Medulla oblongata (tissue), 1 donor: ENCODE measurements around the gene NPTX1.

Experiments
- DNase-seq: peaks from one replicate; pipeline ENCODE4 v3.0.0-alpha.2; 2015; ENCODE audit errors: extremely low spot score

The NPTX1 gene

DNA sequence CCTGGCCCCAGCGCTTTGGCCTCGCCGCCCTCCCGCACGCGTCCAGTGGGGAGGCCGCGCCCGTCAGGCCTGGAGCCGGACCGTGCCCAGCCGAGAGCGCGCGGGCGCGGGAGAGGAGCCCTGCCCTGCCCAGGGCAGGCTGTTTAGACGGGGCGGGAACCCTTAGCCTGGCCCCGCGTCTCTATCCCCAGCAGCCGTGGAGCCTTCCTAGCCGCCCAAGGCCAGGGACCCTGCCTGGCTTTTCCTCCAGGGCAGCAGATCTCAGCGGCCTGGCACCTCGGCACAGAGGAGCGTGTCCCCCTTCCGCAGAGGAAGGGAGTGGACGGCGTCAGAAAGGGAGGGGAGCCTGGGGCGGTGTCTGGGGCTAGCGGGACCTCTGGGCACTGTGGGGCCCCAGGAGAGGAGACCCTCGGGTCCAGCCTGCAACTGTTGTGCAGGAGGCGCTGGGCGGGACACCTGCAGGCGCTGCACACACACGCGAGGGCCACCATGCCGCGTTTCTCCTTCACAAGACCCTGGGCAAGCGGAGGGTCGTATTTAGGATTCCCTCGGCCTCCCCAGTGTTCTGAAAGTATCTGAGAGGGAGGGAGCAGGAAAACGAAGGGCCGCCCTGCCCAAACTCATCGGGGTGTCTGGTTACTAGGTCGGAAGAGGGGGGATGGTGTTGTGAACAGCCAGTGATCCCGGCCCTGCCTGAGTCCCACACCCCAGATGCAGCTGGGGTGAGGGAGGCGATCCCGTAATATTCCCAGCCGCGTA is 2.3 kb upstream of the NPTX1 start:
- no peak for DNase-seq

DNA sequence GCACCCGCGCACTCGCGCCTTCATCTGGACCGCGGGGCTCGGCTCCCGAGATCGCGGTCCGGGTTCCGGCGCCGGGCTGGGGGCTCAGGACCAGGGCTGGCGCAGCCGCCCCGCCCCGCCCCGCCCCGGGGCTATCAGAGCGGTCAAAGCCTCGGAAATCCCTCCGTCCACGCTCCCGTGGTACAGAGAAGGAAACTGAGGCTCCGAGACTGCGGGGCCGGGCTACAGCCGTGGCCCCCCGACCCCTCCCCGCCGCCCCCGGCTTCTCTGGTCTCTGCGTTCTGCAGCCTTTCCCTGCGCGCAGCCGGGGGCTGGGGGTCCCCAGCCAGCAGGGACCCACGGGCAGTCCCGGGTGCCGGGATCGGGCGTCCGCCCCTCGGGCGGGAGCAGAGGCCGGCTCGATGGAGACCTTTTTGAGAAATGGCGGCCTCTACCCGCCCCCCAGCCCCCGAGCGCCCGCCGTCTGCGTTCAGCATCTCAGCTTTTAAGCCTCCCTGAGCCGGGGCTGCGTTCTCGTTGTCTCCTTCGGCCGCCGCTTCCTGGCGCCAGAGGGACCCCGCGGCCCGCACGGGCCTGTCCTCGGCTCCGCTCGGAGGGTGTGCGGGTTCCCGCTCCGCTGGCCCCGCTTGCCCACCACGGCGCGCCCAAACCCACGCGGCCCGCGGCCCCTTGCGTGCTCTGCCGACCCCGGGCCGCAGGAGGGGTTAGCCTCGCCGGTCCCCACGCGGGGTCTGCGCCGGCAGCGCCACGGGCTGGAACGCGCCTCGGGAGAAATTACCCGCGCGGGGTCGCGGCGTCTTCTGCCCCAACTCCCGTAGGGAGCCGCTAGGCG is 1.5 kb upstream of the NPTX1 start:
- DNase-seq = peak; percentile 26

DNA sequence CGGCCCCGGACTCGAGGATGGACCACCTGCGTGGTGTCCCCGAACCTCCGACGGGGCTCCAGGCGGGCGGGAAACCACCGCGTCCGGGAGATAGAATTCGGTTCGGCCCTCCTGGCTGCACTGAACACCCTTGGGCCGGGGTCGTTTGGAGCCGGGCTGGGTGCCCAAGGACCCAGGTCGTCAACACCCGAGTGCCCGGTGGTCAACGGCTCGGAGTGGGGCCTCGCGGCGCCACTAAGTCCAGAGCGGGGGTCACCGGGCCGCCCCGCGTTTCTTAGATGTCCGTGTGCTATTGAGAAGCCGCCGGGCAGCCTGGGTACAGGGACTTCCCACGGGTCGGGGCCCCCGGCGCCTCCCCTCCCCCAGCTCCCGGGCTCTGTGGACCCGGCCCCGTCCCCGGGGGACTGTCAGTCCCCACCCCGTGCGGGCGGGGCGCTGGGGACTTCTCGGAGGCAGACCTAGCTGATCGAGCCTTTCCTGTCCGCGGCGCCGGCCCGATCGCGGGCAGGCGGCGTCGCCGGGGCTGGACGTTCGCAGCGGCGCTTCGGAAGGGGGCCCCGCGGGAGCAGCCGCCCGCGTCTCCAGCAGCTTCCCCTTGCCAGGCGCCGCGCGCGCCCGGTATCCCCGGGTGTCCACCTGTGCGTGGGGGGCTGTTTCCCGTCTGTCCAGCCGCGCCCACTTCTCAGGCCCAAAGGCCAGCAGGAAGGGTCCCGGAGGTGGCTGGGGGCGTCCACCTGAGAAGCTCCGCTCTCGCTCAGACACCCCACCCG is 655 bp upstream of the NPTX1 start:
- DNase-seq = no peak

DNA sequence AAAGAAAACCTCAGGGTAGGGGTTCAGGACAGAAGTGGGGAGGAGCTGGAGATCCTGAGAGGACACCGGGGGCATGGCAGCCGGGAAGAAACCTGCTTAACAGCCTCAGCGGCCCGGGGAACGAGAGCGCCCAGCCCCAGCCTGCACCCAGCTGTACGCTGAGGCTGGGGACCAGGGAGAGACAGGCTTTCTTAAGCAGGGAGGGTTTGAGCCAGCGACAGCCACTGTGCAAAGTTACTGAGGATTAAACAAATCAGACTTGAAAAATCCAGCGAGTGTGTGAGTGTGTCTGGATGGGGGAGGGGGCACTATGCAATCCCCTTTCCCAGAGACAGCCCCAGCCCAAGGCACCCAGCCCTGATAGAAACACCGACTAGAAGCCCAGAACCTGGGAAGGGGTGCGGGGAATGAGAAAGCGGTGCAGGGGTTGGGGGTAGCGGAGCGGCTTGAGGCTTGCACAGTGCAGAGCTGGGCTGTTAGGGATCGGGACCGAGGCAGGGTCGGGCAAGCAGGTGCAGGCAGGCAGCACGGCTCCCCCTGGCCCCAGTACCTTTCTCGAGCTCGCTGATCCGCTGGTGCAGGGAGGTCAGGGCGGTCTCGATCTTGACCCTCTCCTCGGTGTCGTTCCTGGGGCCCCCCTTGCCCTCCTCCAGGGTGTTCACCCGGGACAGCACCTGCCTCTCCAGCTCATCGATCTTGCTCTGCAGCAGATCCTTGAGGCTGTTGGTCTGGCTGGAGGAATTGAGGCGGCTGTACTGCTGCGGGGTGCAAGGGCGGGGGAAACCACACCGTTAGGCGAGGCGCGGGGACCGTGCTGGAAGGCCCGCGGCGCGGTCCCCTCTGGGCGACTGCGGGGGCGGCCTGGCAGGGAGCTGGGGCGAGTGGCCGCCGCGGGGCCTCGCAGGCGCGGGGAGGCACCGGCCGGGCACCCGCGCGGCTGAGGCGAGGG is 1.2 kb downstream of the NPTX1 start:
- no peak for DNase-seq

DNA sequence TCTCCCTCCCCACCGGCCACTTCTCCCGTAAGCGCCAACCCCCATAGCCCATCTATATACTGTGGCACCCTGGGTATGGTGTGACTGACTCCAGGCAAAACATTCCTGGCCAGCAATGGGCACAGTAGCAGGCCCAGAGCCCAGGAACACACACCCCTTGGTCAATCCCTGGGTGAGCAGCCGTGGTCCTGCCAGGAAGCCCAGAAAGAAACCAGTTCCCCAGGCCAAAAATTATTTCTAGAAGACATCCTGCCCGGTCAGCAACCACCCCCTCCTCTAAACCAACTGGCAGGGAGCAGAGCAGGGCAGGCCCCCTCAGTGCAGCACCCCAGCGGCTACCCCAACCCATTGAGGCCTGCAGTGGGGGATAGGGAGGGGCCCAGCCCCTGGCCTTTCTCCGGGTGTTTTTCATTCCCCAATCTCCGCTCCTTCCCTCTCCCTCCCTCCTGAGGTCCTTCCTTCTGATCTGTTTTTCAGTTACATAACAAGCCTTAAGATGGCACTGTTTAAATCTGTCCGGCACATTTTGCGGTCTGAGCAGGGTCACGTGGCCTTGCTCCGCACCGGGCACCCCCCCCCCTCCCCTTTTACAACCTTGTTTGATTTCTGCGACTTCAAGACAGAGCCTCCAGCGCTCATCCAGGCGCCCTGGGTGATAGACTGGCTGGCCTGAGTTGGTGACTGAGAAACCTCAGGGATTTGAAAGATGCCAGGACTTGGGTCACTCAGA is 2.0 kb downstream of the NPTX1 start:
- DNase-seq = peak; percentile 12

DNA sequence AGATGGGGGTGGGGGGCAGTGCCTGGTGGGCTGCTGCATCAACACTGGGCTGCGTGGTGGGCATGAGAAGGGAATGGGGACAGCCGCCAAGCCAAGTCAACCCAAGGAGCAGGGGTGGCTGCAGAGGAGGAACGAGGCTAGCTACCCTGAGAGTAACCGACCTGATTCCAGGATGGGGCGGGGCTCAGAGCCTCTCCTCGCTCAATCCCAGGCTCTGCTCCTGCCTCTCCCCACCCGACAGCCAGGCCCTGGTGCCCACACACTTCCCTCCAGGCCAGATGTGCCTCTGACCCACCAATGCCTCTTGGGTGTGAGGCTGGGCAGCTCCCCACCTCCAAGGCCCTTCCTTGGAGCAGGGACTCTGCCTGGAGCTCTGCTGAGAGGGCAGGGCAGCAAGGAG is 2.7 kb downstream of the NPTX1 start:
- DNase-seq = no peak

DNA sequence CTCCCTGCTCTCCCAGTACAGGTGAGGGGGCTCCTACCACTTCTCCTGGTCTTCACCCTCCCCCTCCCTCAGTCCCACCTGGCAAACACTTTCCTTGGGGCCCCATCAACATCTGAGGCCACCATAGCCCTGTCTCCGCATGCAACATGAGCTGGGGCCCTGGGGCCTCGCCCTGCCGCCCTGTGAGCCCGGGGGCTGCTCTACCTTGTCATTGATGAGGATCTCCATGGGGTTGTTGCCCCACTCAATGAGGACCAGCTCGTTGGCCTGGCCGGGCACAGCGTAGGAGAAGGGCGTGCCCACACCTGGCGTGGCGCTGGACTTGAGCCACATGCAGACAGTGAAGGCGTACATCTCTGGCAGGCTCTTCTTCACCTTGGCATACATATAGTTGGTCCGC is 3.4 kb downstream of the NPTX1 start:
- no peak for DNase-seq

DNA sequence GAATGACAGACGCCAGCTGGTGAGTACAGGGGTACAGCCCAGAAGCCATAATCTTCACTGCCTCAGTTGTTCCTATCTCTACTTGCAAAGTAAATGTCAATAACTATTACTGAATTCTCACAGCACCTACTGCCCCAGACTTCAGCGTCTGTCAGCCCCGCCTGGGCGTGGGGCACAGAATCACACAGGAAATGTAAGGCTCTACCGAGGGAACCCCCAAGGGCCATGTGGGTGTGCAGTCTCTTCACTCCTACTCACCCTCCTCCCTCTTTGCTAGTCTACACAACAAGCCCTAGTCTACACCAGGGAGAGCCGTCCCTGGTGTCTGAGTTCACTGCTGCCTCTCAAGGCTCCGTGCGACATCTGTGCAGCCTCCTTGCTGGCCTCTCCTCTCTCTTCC is 4.5 kb downstream of the NPTX1 start:
- DNase-seq = no peak

DNA sequence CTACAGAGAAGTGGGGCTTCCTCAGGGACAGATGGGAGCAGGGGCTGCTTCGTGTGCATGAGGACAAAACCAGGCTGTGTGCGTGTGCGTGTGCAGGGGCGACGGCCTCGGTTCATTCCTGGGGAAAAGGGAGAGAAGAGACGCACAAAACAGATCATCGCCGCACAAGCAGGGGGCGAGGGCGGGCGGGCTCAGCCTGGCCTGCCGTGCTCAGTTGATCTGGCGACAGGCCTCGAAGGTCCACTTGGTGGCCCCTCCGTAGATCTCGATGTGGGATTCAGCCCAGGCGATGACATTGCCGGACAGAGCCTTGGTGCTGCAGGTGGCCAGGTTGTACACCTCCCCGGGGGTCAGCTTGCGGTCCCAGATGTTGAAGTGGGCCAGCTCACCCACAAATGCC is 5.8 kb downstream of the NPTX1 start:
- DNase-seq = no peak

DNA sequence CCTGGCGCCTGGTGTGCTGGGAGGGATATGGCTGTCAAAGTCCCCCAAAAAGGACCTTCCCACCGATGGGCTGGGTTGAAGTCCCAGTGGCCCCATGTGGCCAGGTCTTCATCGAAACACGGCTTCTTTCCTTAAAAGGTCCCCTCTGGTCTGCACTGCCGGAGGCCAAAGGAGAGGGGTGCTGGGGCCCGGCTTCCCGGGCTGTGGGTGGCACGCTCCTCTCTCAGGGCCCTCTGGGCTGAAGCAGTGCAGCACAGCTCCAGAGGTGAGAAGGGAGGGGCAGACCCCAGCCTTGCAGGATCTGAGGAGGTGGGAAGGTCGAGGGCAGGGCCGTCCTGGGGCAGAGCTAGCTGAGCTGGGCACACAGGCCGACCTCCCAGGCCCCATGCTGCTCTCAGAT is 6.7 kb downstream of the NPTX1 start:
- no peak for DNase-seq

DNA sequence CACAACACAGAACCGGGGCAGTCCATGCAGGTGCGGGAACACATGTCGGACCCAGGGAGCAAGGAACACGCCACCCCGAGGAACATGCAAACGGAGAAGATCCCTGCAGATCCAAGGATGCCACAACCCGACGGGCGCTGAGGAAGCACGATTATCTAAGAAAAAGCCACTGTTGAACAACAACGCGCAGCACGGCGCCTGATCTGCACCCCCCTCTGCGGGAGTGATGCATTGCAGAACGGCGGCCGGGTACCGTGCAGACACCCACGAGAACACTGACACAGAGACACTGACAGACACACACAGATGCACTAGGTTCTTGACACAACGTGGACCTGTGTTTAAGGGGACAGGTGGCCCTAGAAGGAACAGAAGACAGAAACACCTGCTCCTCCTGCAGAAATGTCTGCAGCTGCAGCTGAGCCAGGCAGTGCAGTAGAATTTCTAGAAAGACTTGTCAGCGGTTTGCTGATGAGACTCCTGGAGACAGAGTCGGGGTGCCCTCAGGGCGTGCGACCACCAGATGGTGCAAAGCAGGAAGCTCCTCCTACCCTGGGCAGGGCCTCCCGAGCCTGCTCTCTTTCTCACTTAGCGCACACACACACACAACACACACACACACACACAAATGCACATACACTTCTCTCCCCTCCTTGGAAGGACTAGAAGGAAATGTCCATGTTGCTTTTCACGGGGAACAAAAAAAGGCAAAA is 7.5 kb downstream of the NPTX1 start:
- no peak for DNase-seq

DNA sequence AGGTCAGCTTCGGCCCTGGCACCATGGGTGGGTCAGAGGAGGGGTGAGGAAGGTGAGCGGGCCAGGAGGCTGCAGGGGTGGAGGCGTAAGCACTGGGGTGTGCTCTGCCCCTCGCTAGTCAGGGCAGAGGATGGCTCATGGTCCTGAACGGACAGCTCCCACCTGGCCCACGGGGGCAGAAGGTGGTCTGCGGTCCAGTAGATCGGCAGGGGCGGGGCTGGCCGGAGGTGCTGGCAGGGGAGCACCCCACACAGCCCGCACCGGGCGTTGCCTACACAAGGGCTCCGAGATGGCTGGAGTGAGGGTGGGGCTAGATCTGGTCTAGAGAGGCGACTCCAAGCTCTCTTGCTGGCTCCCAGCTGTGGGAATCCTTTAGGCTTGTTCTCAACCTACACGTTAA is 8.2 kb downstream of the NPTX1 start:
- no peak for DNase-seq

DNA sequence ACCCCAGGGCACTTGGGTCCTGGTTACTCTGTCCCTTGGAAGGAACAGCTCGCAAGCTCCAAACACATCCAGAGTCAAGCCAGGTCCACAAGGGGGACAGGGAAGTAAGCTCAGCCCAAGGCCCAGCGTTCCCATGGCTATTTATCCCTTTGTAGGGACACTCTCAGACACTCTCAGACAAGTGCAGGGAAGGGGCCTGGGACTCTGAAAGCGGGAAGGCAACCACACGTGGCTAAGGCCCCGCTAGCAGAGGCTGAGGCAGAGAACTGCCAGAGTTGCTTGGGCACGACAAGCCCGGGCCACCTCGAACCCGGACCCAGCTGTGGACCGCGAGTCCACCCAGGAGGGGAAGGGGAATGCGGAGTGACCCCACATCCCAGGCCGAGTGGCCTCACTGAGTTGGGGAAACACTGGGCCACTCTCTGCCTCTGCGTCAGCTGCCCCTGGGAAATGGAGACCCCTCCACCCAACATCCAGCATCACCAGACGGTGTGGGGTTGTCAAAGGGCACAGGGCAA is 10.2 kb downstream of the NPTX1 start:
- no peak for DNase-seq

DNA sequence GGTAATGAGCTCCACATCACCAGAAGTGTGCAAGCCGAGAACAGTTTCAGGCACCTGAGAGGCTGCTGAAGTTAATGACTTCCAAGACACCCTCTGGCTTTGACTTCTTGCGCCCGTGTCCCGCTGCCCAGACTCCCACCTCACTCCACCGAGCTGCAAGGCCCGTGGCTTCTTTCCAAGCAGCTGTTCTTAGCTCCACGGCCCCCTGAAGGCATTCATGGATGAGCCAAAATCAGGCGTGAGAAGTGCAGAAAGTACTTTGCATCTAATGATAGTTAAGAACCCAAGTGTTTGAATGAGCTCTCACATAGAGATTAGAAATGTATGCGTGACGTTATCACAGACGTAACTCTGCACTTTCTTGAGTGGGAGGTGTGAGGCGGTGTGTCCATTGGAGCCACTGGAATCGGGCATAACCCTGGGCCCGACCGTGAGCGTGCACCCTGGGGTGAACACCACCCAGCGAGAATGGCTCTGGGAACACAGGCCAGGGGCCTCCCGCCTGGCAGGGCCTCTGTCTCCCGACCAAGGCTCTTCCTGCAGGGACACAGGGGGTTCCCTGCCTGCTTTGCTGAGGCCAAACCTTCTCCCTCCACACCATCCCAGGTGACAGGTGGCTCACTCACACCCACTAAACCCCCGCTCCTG is 11.0 kb downstream of the NPTX1 start:
- DNase-seq = no peak

DNA sequence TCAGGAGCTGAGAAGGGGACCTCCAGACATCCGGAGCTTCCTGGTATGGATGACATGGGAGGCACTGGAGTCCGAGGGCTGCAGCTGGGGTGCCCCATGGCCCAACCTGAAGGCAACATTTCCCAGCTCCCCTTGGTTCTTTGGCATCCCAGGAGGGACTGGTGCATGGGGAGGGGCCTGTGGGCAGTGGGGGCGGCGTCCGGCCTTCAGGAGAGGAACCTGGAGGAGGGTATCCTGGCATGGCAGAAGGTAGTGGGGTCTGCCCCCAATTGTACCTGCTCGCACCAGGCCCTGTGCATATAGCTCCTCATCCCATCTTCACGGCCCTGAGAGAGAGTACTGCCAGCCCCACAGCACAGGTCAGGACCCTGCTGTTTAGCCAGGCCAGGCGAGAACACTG is 11.9 kb downstream of the NPTX1 start:
- DNase-seq = no peak

DNA sequence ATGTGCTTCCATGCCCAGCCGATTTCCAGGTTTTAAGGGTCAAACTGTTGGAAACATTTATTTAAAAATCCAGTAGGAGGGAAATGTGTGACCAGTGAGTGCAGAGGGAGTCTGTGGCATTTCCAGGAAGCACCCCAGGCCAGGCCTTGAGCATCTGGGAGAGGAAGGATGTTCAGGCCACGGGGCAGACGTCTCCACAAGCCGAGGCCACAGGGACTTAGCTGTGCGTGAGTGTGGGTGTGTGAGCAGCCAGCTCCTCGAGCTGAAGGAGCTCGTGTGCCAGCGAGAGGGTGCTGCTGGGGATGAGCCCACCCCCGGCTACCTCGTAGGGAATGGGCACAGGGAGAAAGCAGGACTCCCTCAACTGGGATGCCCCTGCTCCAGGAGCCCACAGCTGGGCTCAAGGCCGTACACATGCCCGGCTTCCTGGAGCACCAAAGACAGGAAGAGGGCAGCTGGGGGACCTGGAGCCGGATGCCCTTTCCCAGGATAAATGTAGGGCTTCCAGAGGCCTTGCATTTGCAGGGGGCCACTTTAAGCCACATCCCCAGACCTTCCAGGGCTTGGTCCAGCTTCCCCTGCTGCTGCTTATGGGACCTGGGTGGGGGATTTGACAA is 12.5 kb downstream of the NPTX1 start:
- DNase-seq = no peak

DNA sequence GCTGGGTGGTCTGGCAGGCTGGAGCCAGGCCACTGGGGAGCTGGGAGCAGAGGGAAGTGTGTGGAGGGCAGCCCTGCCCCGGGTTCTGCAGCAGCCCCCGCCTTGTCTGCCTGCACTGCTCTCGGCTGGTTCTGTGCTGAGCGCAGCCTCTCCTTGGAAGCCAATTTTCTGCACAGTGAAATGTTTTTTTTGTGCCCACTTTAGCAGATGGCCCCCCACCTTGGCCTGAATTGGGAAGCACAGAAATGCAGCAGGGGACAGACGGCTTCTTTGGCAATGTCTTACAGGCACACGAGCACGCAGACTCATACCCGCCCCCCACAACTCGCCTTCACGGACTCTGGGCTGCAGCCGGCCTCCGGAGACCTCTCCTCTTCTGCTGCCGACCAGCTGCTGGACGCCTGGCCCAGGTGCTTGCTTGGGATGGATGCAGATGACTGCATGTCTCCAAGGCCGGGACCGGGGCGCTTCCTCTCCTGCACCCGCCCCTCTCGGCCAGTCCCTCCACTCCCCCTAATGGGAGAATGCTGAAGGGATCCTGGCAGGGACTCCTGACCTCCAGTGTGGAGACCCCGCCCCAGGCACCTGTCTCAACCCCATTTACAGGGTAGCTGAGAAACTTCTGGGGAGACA is 14.8 kb downstream of the NPTX1 start:
- no peak for DNase-seq

DNA sequence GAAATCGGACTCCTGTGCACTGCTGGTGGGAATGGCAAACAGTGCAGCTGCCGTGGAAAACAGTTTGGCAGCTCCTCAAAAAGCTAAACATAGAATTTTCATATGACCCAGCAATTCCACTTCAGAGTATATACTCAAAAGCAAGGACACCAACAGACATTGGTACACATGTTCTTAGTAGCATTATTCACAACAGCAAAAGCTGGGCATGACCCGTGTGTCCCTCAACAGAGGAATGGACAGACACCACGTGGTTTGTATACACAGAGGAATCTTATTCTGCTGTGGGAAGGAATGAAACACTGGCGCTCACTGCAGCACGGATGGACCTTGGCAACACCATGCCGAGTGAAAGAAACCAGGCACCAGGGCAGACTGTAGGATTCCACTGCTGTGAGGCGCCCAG is 16.0 kb downstream of the NPTX1 start:
- peak; percentile 72 for DNase-seq
